Psoas muscle (tissue), 8 donors: Measurements from ENCODE around the gene EMC8. TPM values are rescaled to one million over a fixed set of nuclear protein-coding genes. Genes with fewer than 3 reads are reported as not detected.

Experiments
- ATAC-seq, 4 donors: fragments of 200-7000 bp; cut with Tn5 transposase; one replicate each; pipeline ENCODE4 v1.9.1; 2020; ENCODE audit warnings: moderate library complexity in 3 of 4, mild to moderate bottlenecking in 2 of 4
- DNase-seq, 2 donors: peaks; one replicate each; pipeline ENCODE4 v3.0.0-alpha.2; 2020
- H3K27ac ChIP-seq: fragments of 200-600 bp; one replicate; pipeline ENCODE4 v1.8.0; 2022
- H3K27me3 ChIP-seq, 3 donors: fragments of 200-600 bp in 1 of 3; one replicate each; pipeline versions ENCODE4 v1.6.1 to v1.8.0; 2013 to 2022; ENCODE audit warnings: low read length in 2 of 3, mild to moderate bottlenecking in 2 of 3, moderate library complexity in 1 of 3; ENCODE audit not compliant: insufficient read depth in 3 of 3
- H3K36me3 ChIP-seq, 2 donors: fragments of 200-600 bp in 1 of 2; one replicate each; pipeline versions ENCODE4 v1.6.1 to v1.8.0; 2013 to 2022; ENCODE audit warnings: low read depth in 1 of 2, mild to moderate bottlenecking in 1 of 2, moderate library complexity in 1 of 2; ENCODE audit not compliant: insufficient read depth in 1 of 2
- H3K4me1 ChIP-seq: fragments of 200-600 bp; one replicate; pipeline ENCODE4 v1.8.0; 2022
- H3K4me3 ChIP-seq: fragments of 200-600 bp; one replicate; pipeline ENCODE4 v1.8.0; 2022; ENCODE audit warnings: mild to moderate bottlenecking
- H3K9me3 ChIP-seq: fragments of 200-600 bp; one replicate; pipeline ENCODE4 v1.8.0; 2022
- CTCF ChIP-seq: fragments of 200-600 bp; IDR thresholded peaks from one replicate; pipeline ENCODE4 v1.8.0; 2022; ENCODE audit warnings: antibody characterized with exemption
- WGBS, 3 donors: extraction: QIAGEN DNeasy Blood & Tissue Kit; methylation state at CpG; one replicate each; pipeline versions ENCODE4 v1.1.6 to v1.1.7; 2013; 5-methylcytosine and 5-hydroxymethylcytosine counted together
- intact Hi-C, 2 donors: fragments of 100-400 bp; cut with DNase I; formaldehyde crosslinking; loops; one replicate each; pipeline versions ENCODE4 v1.11.0 to v1.14.2; 2022
- polyA plus RNA-seq, 3 donors: library from polyadenylated mRNA; stranded (reverse); fragments of 200-250 nt; gene quantifications; one replicate each; pipeline ENCODE4 v1.2.3, GENCODE V29; 2013
- total RNA-seq, 4 donors: library from RNA; stranded (reverse); fragmentation: NEBNext Ultra II Directional in 2 of 4; extraction: Animal tissue kit (Norgen Biotek cat#: 25700) in 2 of 4; gene quantifications; one replicate each; pipeline versions ENCODE4 v1.2.1 to v1.2.4, GENCODE V29; 2021 to 2023
- donor health status: healthy with polysubstance abuse.
- donor health status: DM: no; HTN: no; CAD: no; lungs with moderate emphysema.
- donor health status: Bipolar disorder and iron deficiency.
- donor health status: healthy.
- donor health status: DM: yes; HTN: yes; CAD: no.
- donor health status: DM: no; HTN: no; CAD: no.
- donor health status: DM: no; HTN: no; CAD: no.
- donor health status: DM: yes; HTN: yes; CAD: no.

EMC8 gene
- total and polyA plus RNA-seq, 7 donors = 16.4 to 41.6 (median 24.7) TPM

- Histone ChIP-seq H3K27me3 (no peaks in the 10 kb centered on the region), H3K4me3 (no peak overlapping the region), H3K9me3 (no peaks in the 10 kb centered on the region), H3K36me3 (peaks cover 6 to 56% of the 10 kb centered on the region in 2 donors), H3K27ac (no peak overlapping the region), H3K4me1 (peaks cover 14% of the 10 kb centered on the region)
- ATAC-seq (no peak), DNase-seq (no peak)
- TF ChIP-seq CTCF = no peak
- 63 to 79% (median 74%) methylated on average over 4 of the region's 4 CpGs for WGBS, 3 donors
- intact Hi-C loops = no loop called here
Measured at GRCh38 chr16:85777583-85778310, 21.6 kb downstream of the EMC8 start.

- DNase-seq (no peak), ATAC-seq (no peak)
- H3K9me3 ChIP-seq = no peaks in the 10 kb centered on the region
- H3K36me3 ChIP-seq = peaks cover 0 to 45% of the 10 kb centered on the region in 2 donors
- no peaks in the 10 kb centered on the region for H3K4me1 ChIP-seq
- no peak overlapping the region for H3K27ac ChIP-seq
- no peaks in the 10 kb centered on the region for H3K27me3 ChIP-seq
- intact Hi-C loops = no loop called here
- TF ChIP-seq CTCF = no peak
- WGBS, 3 donors = 94 to 96% (median 95%) methylated on average over 8 of the region's 8 CpGs
- no peak overlapping the region for H3K4me3 ChIP-seq
Measured at GRCh38 chr16:85774811-85775210, 24.5 kb downstream of the EMC8 start.

GRCh38 chr16:85774136-85774535 lies 25.2 kb downstream of the EMC8 start:
- H3K9me3 ChIP-seq = no peaks in the 10 kb centered on the region
- 77 to 81% (median 80%) methylated on average over 6 of the region's 6 CpGs for WGBS, 3 donors
- ATAC-seq = no peak
- no peak for DNase-seq
- H3K27ac ChIP-seq = no peak overlapping the region
- H3K36me3 ChIP-seq = peaks cover 0 to 38% of the 10 kb centered on the region in 2 donors
- no peaks in the 10 kb centered on the region for H3K4me1 ChIP-seq
- intact Hi-C loops = no loop called here
- H3K27me3 ChIP-seq = no peaks in the 10 kb centered on the region
- no peak for TF ChIP-seq CTCF
- H3K4me3 ChIP-seq = no peak overlapping the region

GRCh38 chr16:85773044-85773443 lies 26.3 kb downstream of the EMC8 start:
- WGBS, 3 donors = 91 to 96% (median 95%) methylated on average over 6 of the region's 6 CpGs
- no peak for DNase-seq

More at GRCh38 chr16:85773044-85773443, 26.3 kb downstream of the EMC8 start:
- Histone ChIP-seq H3K27ac (no peak overlapping the region), H3K9me3 (no peaks in the 10 kb centered on the region), H3K36me3 (peaks cover 0 to 27% of the 10 kb centered on the region in 2 donors), H3K27me3 (no peaks in the 10 kb centered on the region), H3K4me3 (no peak overlapping the region), H3K4me1 (no peaks in the 10 kb centered on the region)
- TF ChIP-seq CTCF = no peak
- intact Hi-C loops = no loop called here
- ATAC-seq = no peak
